Measurements from ENCODE around the gene GZF1. TPM values are rescaled to one million over a fixed set of nuclear protein-coding genes. Genes with fewer than 3 reads are reported as not detected.
"Not testable (repeated sequence)": the region's sequence is repeated elsewhere in the genome, so short reads cannot be mapped to it uniquely, and the experiment has no call there.

The GZF1 gene
- total and polyA plus RNA-seq, 2 donors (not counting 1 experiment from before 2014, with no cell fraction given): 12.5 to 49.0 TPM

DNA sequence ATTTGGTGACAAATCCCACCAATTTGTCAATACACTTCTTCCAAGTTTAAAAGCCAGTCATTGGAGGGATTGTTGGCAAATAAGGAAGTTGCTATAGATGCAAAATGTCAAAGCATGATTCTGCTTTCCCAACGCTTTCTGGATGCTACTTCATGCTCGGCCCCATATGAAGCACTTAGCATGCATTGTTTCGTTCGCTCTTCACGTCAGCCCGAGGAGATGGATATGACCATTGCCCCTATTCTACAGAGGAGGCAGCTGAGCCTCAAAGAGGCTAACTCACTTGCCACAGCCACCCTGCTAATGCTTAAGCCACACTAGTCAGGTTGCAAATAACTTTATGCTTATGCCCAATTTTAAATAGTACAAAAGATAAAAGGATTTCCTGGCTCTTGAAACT lies 14.2 kb upstream of the GZF1 start:
- Mint-ChIP-seq H3K4me1 (peaks cover 26% of the 10 kb centered on the region), H3K4me3 (peak overlapping the region; percentile 3), H3K27ac (peak overlapping the region; percentile 2), H3K9me3 (ENCODE audit: insufficient read depth) (no peaks in the 10 kb centered on the region), H3K27me3 (no peaks in the 10 kb centered on the region)
- H3K4me3 ChIP-seq (ENCODE audit: control extremely low read depth in 1 of 5, extremely low read depth in 1 of 5, insufficient read depth in 1 of 5, low read depth in 2 of 5, low read length in 4 of 5): no peak overlapping the region
- CTCF ChIA-PET: interaction anchor here (1.6 kb wide), 1 partner anchor 10 kb away, joined by 6 read pairs; no protein-coding TSS in a partner anchor
- no peak overlapping the region for H2AFZ ChIP-seq (ENCODE audit: insufficient read depth, low read depth, low read length, poor library complexity, severe bottlenecking)
- H3K9me3 ChIP-seq (ENCODE audit: control extremely low read depth in 1 of 3, control insufficient read depth in 2 of 3, insufficient read depth in 1 of 3, low read length in 2 of 3): peaks cover 0 to 3% (median 0%) of the 10 kb centered on the region in 3 donors
- DNase-seq: no peak
- no peak overlapping the region for H3K27ac ChIP-seq (ENCODE audit: low read length in 2 of 2)
- no peaks in the 10 kb centered on the region for H3K36me3 ChIP-seq (replicated peaks in 1 of 2; ENCODE audit: control extremely low read depth in 1 of 2, control insufficient read depth in 1 of 2, extremely low read depth in 1 of 2, insufficient read depth in 2 of 2, low read length in 1 of 2)
- peaks cover 17 to 23% of the 10 kb centered on the region in 2 donors for H3K4me1 ChIP-seq (ENCODE audit: control insufficient read depth in 2 of 2, insufficient read depth in 2 of 2, low read length in 2 of 2)
- no peaks in the 10 kb centered on the region for H3K27me3 ChIP-seq (replicated peaks in 1 of 4; ENCODE audit: control extremely low read depth in 1 of 4, control insufficient read depth in 3 of 4, insufficient read depth in 4 of 4, low read length in 3 of 4)
- TF ChIP-seq EZH2 (IDR thresholded peaks at IDR 0.05; ENCODE audit: borderline replicate concordance, insufficient read depth, low read depth, low read length, poor library complexity, severe bottlenecking): no peak
- TF ChIP-seq, protein P1, sequence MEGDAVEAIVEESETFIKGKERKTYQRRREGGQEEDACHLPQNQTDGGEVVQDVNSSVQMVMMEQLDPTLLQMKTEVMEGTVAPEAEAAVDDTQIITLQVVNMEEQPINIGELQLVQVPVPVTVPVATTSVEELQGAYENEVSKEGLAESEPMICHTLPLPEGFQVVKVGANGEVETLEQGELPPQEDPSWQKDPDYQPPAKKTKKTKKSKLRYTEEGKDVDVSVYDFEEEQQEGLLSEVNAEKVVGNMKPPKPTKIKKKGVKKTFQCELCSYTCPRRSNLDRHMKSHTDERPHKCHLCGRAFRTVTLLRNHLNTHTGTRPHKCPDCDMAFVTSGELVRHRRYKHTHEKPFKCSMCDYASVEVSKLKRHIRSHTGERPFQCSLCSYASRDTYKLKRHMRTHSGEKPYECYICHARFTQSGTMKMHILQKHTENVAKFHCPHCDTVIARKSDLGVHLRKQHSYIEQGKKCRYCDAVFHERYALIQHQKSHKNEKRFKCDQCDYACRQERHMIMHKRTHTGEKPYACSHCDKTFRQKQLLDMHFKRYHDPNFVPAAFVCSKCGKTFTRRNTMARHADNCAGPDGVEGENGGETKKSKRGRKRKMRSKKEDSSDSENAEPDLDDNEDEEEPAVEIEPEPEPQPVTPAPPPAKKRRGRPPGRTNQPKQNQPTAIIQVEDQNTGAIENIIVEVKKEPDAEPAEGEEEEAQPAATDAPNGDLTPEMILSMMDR (IDR thresholded peaks at IDR 0.05): no peak
- POLR2A ChIA-PET: no interaction called here
- no peak overlapping the region for H3K4me2 ChIP-seq (replicated peaks; ENCODE audit: low read depth, low read length, poor library complexity, severe bottlenecking)
- no peak overlapping the region for H3K9ac ChIP-seq (ENCODE audit: low read length)
- peaks cover 4% of the 10 kb centered on the region for H4K20me1 ChIP-seq (ENCODE audit: control insufficient read depth, insufficient read depth, low read length, poor library complexity, severe bottlenecking)
- ATAC-seq (ENCODE audit: low read depth): no peak
- intact Hi-C loops (cut with micrococcal nuclease): loop anchor here (2.0 to 5.0 kb wide), 2 partner anchors 15 to 260 kb away; partner anchors contain the start of genes CST9 and GZF1
- H3K79me2 ChIP-seq (ENCODE audit: control insufficient read depth, insufficient read depth, low read length): peaks cover 21% of the 10 kb centered on the region
- 98% methylated on average over 6 of the region's 6 CpGs for WGBS (ENCODE audit: insufficient coverage)

- not testable (repeated sequence) for H3K4me3 ChIP-seq (ENCODE audit: control extremely low read depth in 1 of 5, extremely low read depth in 1 of 5, insufficient read depth in 1 of 5, low read depth in 2 of 5, low read length in 4 of 5); H3K27me3 ChIP-seq (replicated peaks in 1 of 4; ENCODE audit: control extremely low read depth in 1 of 4, control insufficient read depth in 3 of 4, insufficient read depth in 4 of 4, low read length in 3 of 4); H3K9me3 Mint-ChIP-seq (ENCODE audit: insufficient read depth); DNase-seq; H4K20me1 ChIP-seq (ENCODE audit: control insufficient read depth, insufficient read depth, low read length, poor library complexity, severe bottlenecking); H3K4me3 Mint-ChIP-seq; ATAC-seq (ENCODE audit: low read depth); H2AFZ ChIP-seq (ENCODE audit: insufficient read depth, low read depth, low read length, poor library complexity, severe bottlenecking); H3K9me3 ChIP-seq (ENCODE audit: control extremely low read depth in 1 of 3, control insufficient read depth in 2 of 3, insufficient read depth in 1 of 3, low read length in 2 of 3); H3K4me2 ChIP-seq (replicated peaks; ENCODE audit: low read depth, low read length, poor library complexity, severe bottlenecking); H3K9ac ChIP-seq (ENCODE audit: low read length); H3K36me3 ChIP-seq (replicated peaks in 1 of 2; ENCODE audit: control extremely low read depth in 1 of 2, control insufficient read depth in 1 of 2, extremely low read depth in 1 of 2, insufficient read depth in 2 of 2, low read length in 1 of 2); H3K27me3 Mint-ChIP-seq
- Histone ChIP-seq H3K27ac (ENCODE audit: low read length in 2 of 2) (peak overlapping the region in 1 of 2 donors; percentile 96), H3K4me1 (ENCODE audit: control insufficient read depth in 2 of 2, insufficient read depth in 2 of 2, low read length in 2 of 2) (peaks cover 19 to 23% of the 10 kb centered on the region in 2 donors), H3K79me2 (ENCODE audit: control insufficient read depth, insufficient read depth, low read length) (peaks cover 28% of the 10 kb centered on the region)
- WGBS (ENCODE audit: insufficient coverage): 81% methylated on average over 6 of the region's 6 CpGs
- Mint-ChIP-seq H3K4me1 (peaks cover 28% of the 10 kb centered on the region), H3K27ac (peak overlapping the region; percentile 41)
- intact Hi-C loops (cut with micrococcal nuclease): loop anchor here (2.0 to 5.0 kb wide), 2 partner anchors 14 to 259 kb away; partner anchors contain the start of genes CST9 and GZF1
- ChIA-PET POLR2A (interaction anchor here (2.3 kb wide), 1 partner anchor 73 kb away, joined by 18 read pairs; the partner anchor contains the start of gene NAPB), CTCF (interaction anchor here (1.7 to 3.3 kb wide), 6 partner anchors 8 to 98 kb away, joined by 5 to 36 read pairs (median 12); partner anchors contain the start of gene NAPB)
Observed at GRCh38 chr20:23348510-23348909, 13.5 kb upstream of the GZF1 start.
